ENCODE data around the gene BST2.

- TF ChIP-seq CTCF (conservative IDR thresholded peaks at IDR 0.05; ENCODE audit: low read length) (no peak), EZH2phosphoT487 (IDR thresholded peaks at IDR 0.05; ENCODE audit: borderline replicate concordance, low read depth, low read length) (no peak)
Observed at GRCh38 chr19:17431417-17431816, 26.0 kb upstream of the BST2 start.
